GM18867 (cell line): ENCODE data around the gene AFAP1.

Source experiments
- ATAC-seq: cut with Tn5 transposase; IDR thresholded peaks from one replicate; pipeline ENCODE4 v1.9.1; 2021; ENCODE audit warnings: mild to moderate bottlenecking, moderate library complexity; ENCODE audit not compliant: unreplicated experiment

The AFAP1 gene

GRCh38 chr4:7711307-7711963 is 228.2 kb downstream of the AFAP1 start:
- ATAC-seq: no peak

DNA sequence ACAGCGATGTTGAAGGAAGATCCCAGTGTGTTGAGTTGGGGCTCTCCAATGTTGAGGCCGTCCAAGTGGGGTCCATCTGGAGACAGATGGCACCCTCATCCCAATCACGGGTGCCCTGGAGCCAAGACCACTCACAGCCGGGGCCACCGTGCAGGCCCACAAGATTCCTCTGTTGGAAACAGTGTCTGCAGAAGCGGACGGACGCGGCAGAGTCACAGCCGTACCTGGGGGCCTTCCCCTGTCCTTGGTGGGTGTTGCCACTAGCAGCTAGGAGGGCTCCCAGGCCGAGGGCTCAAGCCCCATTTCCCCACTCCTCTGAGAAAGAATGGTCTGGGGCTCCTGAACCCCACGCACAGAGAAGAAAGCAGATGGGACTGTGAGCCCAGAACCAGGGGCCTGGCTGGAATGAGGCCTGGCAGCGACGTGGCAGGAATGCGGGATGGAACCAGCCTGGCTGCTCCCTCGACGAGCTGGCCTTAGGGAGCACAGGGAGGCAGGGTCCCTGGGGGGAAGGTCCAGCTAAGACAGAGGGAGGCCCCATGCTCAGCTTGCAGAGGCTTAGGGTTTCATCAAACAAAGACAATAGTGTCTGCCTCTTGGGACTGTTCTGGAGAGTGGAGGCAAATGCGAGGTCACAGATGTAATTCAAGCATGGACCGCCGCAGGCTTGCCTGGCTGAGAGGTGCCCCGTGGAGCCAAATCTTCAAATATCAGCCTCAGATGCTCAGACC is 228.9 kb downstream of the AFAP1 start:
- ATAC-seq: no peak

- ATAC-seq: no peak
Observed at GRCh38 chr4:7710126-7710525, 229.5 kb downstream of the AFAP1 start.

DNA sequence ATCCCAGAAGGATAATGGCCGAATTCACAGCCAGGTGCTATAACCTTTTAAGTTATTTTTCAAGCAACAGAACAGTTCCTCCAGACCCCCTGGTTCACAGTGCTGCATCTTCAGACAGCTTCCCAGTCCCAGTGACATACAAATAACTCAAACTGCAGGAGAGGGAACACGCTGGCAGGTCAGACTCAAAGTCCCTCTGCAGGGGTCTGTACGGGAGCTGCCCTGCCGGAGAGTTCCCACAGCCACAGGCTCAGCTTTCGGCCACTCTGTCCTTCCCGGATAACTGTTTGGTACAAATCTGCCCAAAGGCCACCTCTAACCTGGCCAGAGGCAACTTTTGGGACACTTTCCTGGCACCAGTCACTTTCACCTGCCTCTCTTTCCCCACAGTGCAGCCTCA is 230.2 kb downstream of the AFAP1 start:
- no peak for ATAC-seq

- no peak for ATAC-seq
Observed at GRCh38 chr4:7708981-7709380, 230.7 kb downstream of the AFAP1 start.
